Activated CD4-positive, alpha-beta memory T cell treated with anti-CD3 and anti-CD28 coated beads, Interleukin-2, amount 10 ng/mL, durations not matched to agents 7 days and 5 days (primary cell): Measurements from ENCODE around the gene KIF1B. TPM values are rescaled to one million over a fixed set of nuclear protein-coding genes. Genes with fewer than 3 reads are reported as not detected.

ENCODE experiments used
- CTCF ChIA-PET: fragments of 350-600 bp; sonication (Branson Sonifier 250); formaldehyde crosslinking; loops from one replicate; lab custom pipeline; 2021; ENCODE audit warnings: antibody characterized with exemption, inconsistent platforms; lab: Charles Lee
- POLR2A ChIA-PET: fragments of 350-600 bp; sonication (Branson Sonifier 250); formaldehyde crosslinking; loops from one replicate; lab custom pipeline; 2021; ENCODE audit warnings: antibody characterized with exemption; lab: Charles Lee
- DNase-seq: peaks from one replicate; pipeline ENCODE4 v3.0.0-alpha.2; 2020
- H3K27ac Mint-ChIP-seq: one replicate; pipeline ENCODE4 v1.8.0; 2021; ENCODE audit warnings: mild to moderate bottlenecking, mixed read lengths
- H3K27me3 Mint-ChIP-seq: one replicate; pipeline ENCODE4 v1.8.0; 2021; ENCODE audit warnings: mixed read lengths
- H3K36me3 Mint-ChIP-seq: one replicate; pipeline ENCODE4 v1.8.0; 2021; ENCODE audit warnings: low read depth, mixed read lengths
- H3K4me1 Mint-ChIP-seq: one replicate; pipeline ENCODE4 v1.8.0; 2021; ENCODE audit warnings: mixed read lengths
- H3K4me3 Mint-ChIP-seq: one replicate; pipeline ENCODE4 v1.8.0; 2021; ENCODE audit warnings: mild to moderate bottlenecking, mixed read lengths
- H3K9me3 Mint-ChIP-seq: one replicate; pipeline ENCODE4 v1.8.0; 2021; ENCODE audit warnings: mixed read lengths
- total RNA-seq, 2 experiments: library from RNA; stranded (reverse); gene quantifications; one replicate each; pipeline ENCODE4 v1.2.3, GENCODE V29; 2021

The KIF1B gene
- total RNA-seq, 2 experiments from 2014 or later: 22.5 to 22.7 TPM

- peaks cover 13% of the 10 kb centered on the region for H3K4me1 Mint-ChIP-seq
- no peak for DNase-seq
- no peak overlapping the region for H3K27ac Mint-ChIP-seq
- no peak overlapping the region for H3K4me3 Mint-ChIP-seq
- CTCF ChIA-PET: no interaction called here
- no peaks in the 10 kb centered on the region for H3K27me3 Mint-ChIP-seq
- POLR2A ChIA-PET: no interaction called here
- peaks cover 32% of the 10 kb centered on the region for H3K36me3 Mint-ChIP-seq
- peaks cover 3% of the 10 kb centered on the region for H3K9me3 Mint-ChIP-seq
Observed at GRCh38 chr1:10179406-10180091, 30.8 kb upstream of the KIF1B start.

GRCh38 chr1:10181154-10181553 lies 29.2 kb upstream of the KIF1B start:
- DNase-seq: no peak
- H3K4me3 Mint-ChIP-seq: no peak overlapping the region
- H3K9me3 Mint-ChIP-seq: no peaks in the 10 kb centered on the region
- H3K27me3 Mint-ChIP-seq: no peaks in the 10 kb centered on the region
- CTCF ChIA-PET: interaction anchor here (0.9 kb wide), 1 partner anchor 29 kb away, joined by 3 read pairs; no protein-coding TSS in a partner anchor
- H3K27ac Mint-ChIP-seq: no peak overlapping the region
- H3K36me3 Mint-ChIP-seq: peaks cover 21% of the 10 kb centered on the region
- peaks cover 7% of the 10 kb centered on the region for H3K4me1 Mint-ChIP-seq
- POLR2A ChIA-PET: no interaction called here

- Mint-ChIP-seq H3K27ac (no peak overlapping the region), H3K9me3 (no peaks in the 10 kb centered on the region), H3K4me3 (no peak overlapping the region), H3K36me3 (peaks cover 3% of the 10 kb centered on the region), H3K27me3 (no peaks in the 10 kb centered on the region), H3K4me1 (peaks cover 9% of the 10 kb centered on the region)
- ChIA-PET CTCF (no interaction called here), POLR2A (no interaction called here)
- no peak for DNase-seq
Observed at GRCh38 chr1:10185759-10186158, 24.6 kb upstream of the KIF1B start.

- DNase-seq: peak; percentile 35
- CTCF ChIA-PET: no interaction called here
- no peak overlapping the region for H3K27ac Mint-ChIP-seq
- no peaks in the 10 kb centered on the region for H3K36me3 Mint-ChIP-seq
- peaks cover 9% of the 10 kb centered on the region for H3K4me1 Mint-ChIP-seq
- H3K27me3 Mint-ChIP-seq: no peaks in the 10 kb centered on the region
- H3K9me3 Mint-ChIP-seq: no peaks in the 10 kb centered on the region
- no peak overlapping the region for H3K4me3 Mint-ChIP-seq
- POLR2A ChIA-PET: interaction anchor here (1.4 kb wide), 1 partner anchor 16 kb away, joined by 6 read pairs; no protein-coding TSS in a partner anchor
Observed at GRCh38 chr1:10186331-10187025, 23.9 kb upstream of the KIF1B start.

- no peaks in the 10 kb centered on the region for H3K36me3 Mint-ChIP-seq
- no peak overlapping the region for H3K4me3 Mint-ChIP-seq
- no peaks in the 10 kb centered on the region for H3K9me3 Mint-ChIP-seq
- no peaks in the 10 kb centered on the region for H3K27me3 Mint-ChIP-seq
- ChIA-PET POLR2A (interaction anchor here (1.4 kb wide), 1 partner anchor 16 kb away, joined by 6 read pairs; no protein-coding TSS in a partner anchor), CTCF (interaction anchor here (0.7 kb wide), 1 partner anchor 961 kb away, joined by 4 read pairs; no protein-coding TSS in a partner anchor)
- no peak overlapping the region for H3K27ac Mint-ChIP-seq
- peaks cover 9% of the 10 kb centered on the region for H3K4me1 Mint-ChIP-seq
- DNase-seq: no peak
Observed at GRCh38 chr1:10187026-10187334, 23.4 kb upstream of the KIF1B start.

- no peak for DNase-seq
- POLR2A ChIA-PET: no interaction called here
- Mint-ChIP-seq H3K36me3 (no peaks in the 10 kb centered on the region), H3K9me3 (no peaks in the 10 kb centered on the region), H3K4me3 (no peak overlapping the region), H3K27ac (no peak overlapping the region), H3K4me1 (peaks cover 3% of the 10 kb centered on the region), H3K27me3 (no peaks in the 10 kb centered on the region)
- CTCF ChIA-PET: interaction anchor here (0.5 to 1.2 kb wide), 3 partner anchors 22 to 716 kb away, joined by 3 to 7 read pairs (median 4); partner anchors contain the start of gene KIF1B
Observed at GRCh38 chr1:10188133-10188650, 22.2 kb upstream of the KIF1B start.

GRCh38 chr1:10189659-10190058 lies 20.7 kb upstream of the KIF1B start:
- H3K27me3 Mint-ChIP-seq: peaks cover 4% of the 10 kb centered on the region
- H3K36me3 Mint-ChIP-seq: no peaks in the 10 kb centered on the region
- H3K4me3 Mint-ChIP-seq: no peak overlapping the region
- peaks cover 4% of the 10 kb centered on the region for H3K4me1 Mint-ChIP-seq
- ChIA-PET POLR2A (no interaction called here), CTCF (interaction anchor here (0.6 to 2.3 kb wide), 3 partner anchors 21 to 240 kb away, joined by 3 to 10 read pairs (median 3); partner anchors contain the start of genes CENPS and KIF1B)
- H3K9me3 Mint-ChIP-seq: no peaks in the 10 kb centered on the region
- DNase-seq: no peak
- no peak overlapping the region for H3K27ac Mint-ChIP-seq

- Mint-ChIP-seq H3K4me3 (no peak overlapping the region), H3K27me3 (peaks cover 7% of the 10 kb centered on the region), H3K27ac (no peak overlapping the region), H3K36me3 (no peaks in the 10 kb centered on the region), H3K9me3 (no peaks in the 10 kb centered on the region), H3K4me1 (peaks cover 4% of the 10 kb centered on the region)
- ChIA-PET CTCF (no interaction called here), POLR2A (interaction anchor here (1.0 kb wide), 1 partner anchor 10 kb away, joined by 3 read pairs; no protein-coding TSS in a partner anchor)
- DNase-seq: no peak
Observed at GRCh38 chr1:10192263-10192662, 18.1 kb upstream of the KIF1B start.

GRCh38 chr1:10193288-10193687 lies 17.1 kb upstream of the KIF1B start:
- no peaks in the 10 kb centered on the region for H3K36me3 Mint-ChIP-seq
- peaks cover 12% of the 10 kb centered on the region for H3K27me3 Mint-ChIP-seq
- no peak overlapping the region for H3K27ac Mint-ChIP-seq
- DNase-seq: no peak
- peaks cover 6% of the 10 kb centered on the region for H3K4me1 Mint-ChIP-seq
- no peak overlapping the region for H3K4me3 Mint-ChIP-seq
- CTCF ChIA-PET: interaction anchor here (2.2 kb wide), 1 partner anchor 16 kb away, joined by 9 read pairs; the partner anchor contains the start of gene KIF1B
- POLR2A ChIA-PET: no interaction called here
- no peaks in the 10 kb centered on the region for H3K9me3 Mint-ChIP-seq

GRCh38 chr1:10195570-10195969 lies 14.8 kb upstream of the KIF1B start:
- Mint-ChIP-seq H3K4me1 (peaks cover 3% of the 10 kb centered on the region), H3K27ac (no peak overlapping the region), H3K4me3 (no peak overlapping the region), H3K36me3 (no peaks in the 10 kb centered on the region), H3K27me3 (peaks cover 13% of the 10 kb centered on the region), H3K9me3 (no peaks in the 10 kb centered on the region)
- POLR2A ChIA-PET: no interaction called here
- DNase-seq: no peak
- CTCF ChIA-PET: interaction anchor here (2.2 kb wide), 1 partner anchor 14 kb away, joined by 9 read pairs; the partner anchor contains the start of gene KIF1B

GRCh38 chr1:10196976-10197375 lies 13.4 kb upstream of the KIF1B start:
- H3K4me1 Mint-ChIP-seq: peaks cover 3% of the 10 kb centered on the region
- POLR2A ChIA-PET: no interaction called here
- H3K4me3 Mint-ChIP-seq: no peak overlapping the region
- no peaks in the 10 kb centered on the region for H3K9me3 Mint-ChIP-seq
- H3K27ac Mint-ChIP-seq: no peak overlapping the region
- CTCF ChIA-PET: no interaction called here
- H3K27me3 Mint-ChIP-seq: peaks cover 13% of the 10 kb centered on the region
- DNase-seq: no peak
- H3K36me3 Mint-ChIP-seq: no peaks in the 10 kb centered on the region

GRCh38 chr1:10200620-10201019 lies 9.8 kb upstream of the KIF1B start:
- no peak overlapping the region for H3K4me3 Mint-ChIP-seq
- H3K9me3 Mint-ChIP-seq: no peaks in the 10 kb centered on the region
- H3K36me3 Mint-ChIP-seq: no peaks in the 10 kb centered on the region
- H3K27me3 Mint-ChIP-seq: peaks cover 11% of the 10 kb centered on the region
- H3K27ac Mint-ChIP-seq: no peak overlapping the region
- CTCF ChIA-PET: interaction anchor here (2.2 kb wide), 1 partner anchor 9 kb away, joined by 17 read pairs; the partner anchor contains the start of gene KIF1B
- H3K4me1 Mint-ChIP-seq: peaks cover 2% of the 10 kb centered on the region
- no peak for DNase-seq
- POLR2A ChIA-PET: no interaction called here
